Keratinocyte (primary cell): ENCODE results near the gene AGAP1. TPM values are rescaled to one million over a fixed set of nuclear protein-coding genes. Genes with fewer than 3 reads are reported as not detected.

Experiments
- DNase-seq: peaks from one replicate; pipeline ENCODE4 v3.0.0-alpha.2; 2011; ENCODE audit warnings: low read depth, missing footprints, low spot score
- FAIRE-seq: peaks from 2 replicates; lab custom pipeline; 2011; peaks lifted over from hg19 to GRCh38; lab: Jason Lieb, UNC
- H2AFZ ChIP-seq: 2 replicates; pipeline ENCODE4 v1.6.0; 2012; ENCODE audit warnings: low read length, control low read depth, inconsistent platforms; ENCODE audit not compliant: control insufficient read depth
- H3K27ac ChIP-seq: 2 replicates; pipeline ENCODE4 v1.5.1; 2011; ENCODE audit warnings: low read length; ENCODE audit not compliant: control insufficient read depth, insufficient read depth
- H3K27me3 ChIP-seq: 3 replicates; pipeline ENCODE4 v1.6.0; 2011; ENCODE audit warnings: low read length; ENCODE audit not compliant: control insufficient read depth, insufficient read depth; ENCODE audit errors: extremely low read depth
- H3K36me3 ChIP-seq, 2 experiments: 2 replicates in 1 of 2; 3 replicates in 1 of 2; pipeline ENCODE4 v1.5.1; 2011; ENCODE audit warnings: low read length in 2 of 2, mild to moderate bottlenecking in 1 of 2; ENCODE audit not compliant: control insufficient read depth in 2 of 2, insufficient read depth in 2 of 2; ENCODE audit errors: extremely low read depth in 1 of 2
- H3K4me1 ChIP-seq: 3 replicates; pipeline ENCODE4 v1.5.1; 2011; ENCODE audit warnings: low read length; ENCODE audit not compliant: control insufficient read depth, insufficient read depth; ENCODE audit errors: extremely low read depth
- H3K4me2 ChIP-seq: 3 replicates; pipeline ENCODE4 v1.6.0; 2011; ENCODE audit warnings: low read depth, low read length; ENCODE audit not compliant: control insufficient read depth, insufficient read depth; ENCODE audit errors: extremely low read depth
- H3K4me3 ChIP-seq, 3 experiments: fragments of 200-600 bp in 1 of 3; sonication (generic) in 1 of 3; 2 replicates in 2 of 3; 3 replicates in 1 of 3; pipeline ENCODE4 v1.5.1; 2011 to 2016; ENCODE audit warnings: low read length in 3 of 3, mild to moderate bottlenecking in 3 of 3, control low read depth in 2 of 3, inconsistent platforms in 1 of 3, low read depth in 1 of 3, mixed read lengths in 1 of 3, mixed run types in 1 of 3, moderate library complexity in 1 of 3; ENCODE audit not compliant: control insufficient read depth in 2 of 3, insufficient read depth in 2 of 3; ENCODE audit errors: extremely low read depth in 1 of 3
- H3K79me2 ChIP-seq: 2 replicates; pipeline ENCODE4 v1.6.0; 2012; ENCODE audit warnings: low read length; ENCODE audit not compliant: control insufficient read depth, insufficient read depth
- H3K9ac ChIP-seq: 3 replicates; pipeline ENCODE4 v1.6.0; 2011; ENCODE audit warnings: low read length; ENCODE audit not compliant: control insufficient read depth, insufficient read depth; ENCODE audit errors: extremely low read depth
- H3K9me1 ChIP-seq: 3 replicates; pipeline ENCODE4 v1.6.0; 2011; ENCODE audit warnings: low read length; ENCODE audit not compliant: control insufficient read depth, insufficient read depth; ENCODE audit errors: extremely low read depth
- H3K9me3 ChIP-seq: 2 replicates; pipeline ENCODE4 v1.5.1; 2012; ENCODE audit warnings: low read depth, low read length; ENCODE audit not compliant: control insufficient read depth
- H4K20me1 ChIP-seq: 3 replicates; pipeline ENCODE4 v1.6.0; 2011; ENCODE audit warnings: low read length; ENCODE audit not compliant: control insufficient read depth, insufficient read depth; ENCODE audit errors: extremely low read depth
- EZH2 ChIP-seq: IDR thresholded peaks from one replicate; pipeline ENCODE4 v1.6.1; 2012; ENCODE audit warnings: inconsistent platforms, mild to moderate bottlenecking, low read length, moderate library complexity
- dilution Hi-C: fragments of 300-500 bp; cut with MboI; formaldehyde crosslinking; loops from one replicate; pipeline ENCODE4 v1.7.0; 2020; ENCODE audit warnings: low sequenced_read_pairs; ENCODE audit not compliant: extremely low pct_ligation_motif_present
- polyA plus RNA-seq, 5 experiments: library from polyadenylated mRNA; depleted of rRNA in 3 of 5; stranded (reverse) in 3 of 5; stranded (forward) in 1 of 5; unstranded in 1 of 5; fragments of >200 nt; gene quantifications; 1 replicate in 1 of 5; 2 replicates in 3 of 5; 3 replicates in 1 of 5; pipeline versions ENCODE4 v1.2.1 to v1.2.3, GENCODE V29; 2011 to 2012; ENCODE audit warnings: missing spikeins in 2 of 5, low read depth in 1 of 5, low replicate concordance in 1 of 5
- TF ChIP-seq, protein P1 (sequence below), 3 experiments: IDR thresholded peaks in 1 of 3; conservative IDR thresholded peaks in 1 of 3; optimal IDR thresholded peaks in 1 of 3; 2 replicates in 2 of 3; 3 replicates in 1 of 3; pipeline versions ENCODE3 to v1.5.1; 2011; ENCODE audit warnings: low read length in 3 of 3, mild to moderate bottlenecking in 3 of 3, moderate library complexity in 2 of 3, control low read depth in 1 of 3, inconsistent platforms in 1 of 3; ENCODE audit not compliant: insufficient read depth in 2 of 3; ENCODE audit errors: extremely low read depth in 1 of 3

The AGAP1 gene
- polyA plus RNA-seq, 1 donor (not counting 4 experiments of a cell fraction or from before 2014, with no cell fraction given) = 12.6 TPM

DNA sequence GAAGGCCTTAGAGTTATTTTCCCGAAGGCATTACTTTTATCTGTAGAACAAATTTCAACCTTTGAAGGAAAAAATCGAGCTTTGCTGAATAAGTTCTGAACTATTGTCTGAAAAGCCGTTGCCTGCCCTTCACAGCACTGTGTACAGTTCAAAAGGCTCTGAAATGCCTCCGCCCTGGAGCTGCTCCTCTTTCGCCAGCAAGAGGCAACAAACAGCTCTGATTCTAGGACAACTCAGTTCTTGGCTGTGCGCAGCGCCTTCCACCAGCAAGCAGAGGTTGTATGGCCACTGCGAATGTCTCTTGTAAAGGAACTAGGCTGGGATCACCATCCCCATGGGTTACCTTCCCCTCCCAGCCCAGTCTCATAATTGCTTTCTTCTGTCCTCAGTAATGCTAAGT is 365.8 kb downstream of the AGAP1 start:
- no peaks in the 10 kb centered on the region for H3K9me1 ChIP-seq
- H3K9ac ChIP-seq = no peak overlapping the region
- FAIRE-seq (no peak), DNase-seq (no peak)
- no peaks in the 10 kb centered on the region for H3K36me3 ChIP-seq
- H3K79me2 ChIP-seq = no peaks in the 10 kb centered on the region
- dilution Hi-C loops = no loop called here
- TF ChIP-seq EZH2 = no peak
- TF ChIP-seq, protein P1, sequence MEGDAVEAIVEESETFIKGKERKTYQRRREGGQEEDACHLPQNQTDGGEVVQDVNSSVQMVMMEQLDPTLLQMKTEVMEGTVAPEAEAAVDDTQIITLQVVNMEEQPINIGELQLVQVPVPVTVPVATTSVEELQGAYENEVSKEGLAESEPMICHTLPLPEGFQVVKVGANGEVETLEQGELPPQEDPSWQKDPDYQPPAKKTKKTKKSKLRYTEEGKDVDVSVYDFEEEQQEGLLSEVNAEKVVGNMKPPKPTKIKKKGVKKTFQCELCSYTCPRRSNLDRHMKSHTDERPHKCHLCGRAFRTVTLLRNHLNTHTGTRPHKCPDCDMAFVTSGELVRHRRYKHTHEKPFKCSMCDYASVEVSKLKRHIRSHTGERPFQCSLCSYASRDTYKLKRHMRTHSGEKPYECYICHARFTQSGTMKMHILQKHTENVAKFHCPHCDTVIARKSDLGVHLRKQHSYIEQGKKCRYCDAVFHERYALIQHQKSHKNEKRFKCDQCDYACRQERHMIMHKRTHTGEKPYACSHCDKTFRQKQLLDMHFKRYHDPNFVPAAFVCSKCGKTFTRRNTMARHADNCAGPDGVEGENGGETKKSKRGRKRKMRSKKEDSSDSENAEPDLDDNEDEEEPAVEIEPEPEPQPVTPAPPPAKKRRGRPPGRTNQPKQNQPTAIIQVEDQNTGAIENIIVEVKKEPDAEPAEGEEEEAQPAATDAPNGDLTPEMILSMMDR (optimal IDR thresholded peaks at IDR 0.05 in 1 of 3, IDR thresholded peaks at IDR 0.05 in 1 of 3, conservative IDR thresholded peaks at IDR 0.05 in 1 of 3; ENCODE audit: extremely low read depth in 1 of 3, insufficient read depth in 2 of 3, low read length in 3 of 3) = no peak
- no peaks in the 10 kb centered on the region for H3K9me3 ChIP-seq
- H3K27me3 ChIP-seq = no peaks in the 10 kb centered on the region
- no peaks in the 10 kb centered on the region for H4K20me1 ChIP-seq
- H2AFZ ChIP-seq = peak overlapping the region; percentile 72
- H3K4me3 ChIP-seq = peak overlapping the region in 2 of 3 experiments; percentile 4 to 21
- peak overlapping the region; percentile 68 for H3K4me2 ChIP-seq
- H3K4me1 ChIP-seq = peaks cover 19% of the 10 kb centered on the region
- peak overlapping the region; percentile 41 for H3K27ac ChIP-seq

DNA sequence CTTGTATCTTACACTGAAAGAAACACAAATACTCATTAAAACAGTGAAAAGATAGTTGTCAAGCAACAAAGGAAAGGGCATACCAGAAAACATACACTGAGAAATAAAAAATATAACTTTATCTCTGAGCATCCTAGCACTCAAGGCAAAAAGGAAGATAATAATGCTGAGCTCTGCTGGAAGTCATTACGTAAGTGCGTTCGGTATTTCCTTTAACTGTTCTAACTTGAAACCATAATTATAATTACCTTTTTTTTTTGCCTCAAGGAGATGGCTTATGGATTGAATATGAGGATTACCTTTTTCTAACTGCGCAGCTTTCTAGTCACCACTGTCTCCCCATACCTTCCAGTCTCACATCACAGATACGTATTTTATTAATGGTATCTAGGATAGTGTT is 366.3 kb downstream of the AGAP1 start:
- dilution Hi-C loops = no loop called here
- DNase-seq (no peak), FAIRE-seq (no peak)
- peaks cover 19% of the 10 kb centered on the region for H3K4me1 ChIP-seq
- peak overlapping the region; percentile 72 for H2AFZ ChIP-seq
- H3K27ac ChIP-seq = peak overlapping the region; percentile 41
- H3K79me2 ChIP-seq = no peaks in the 10 kb centered on the region
- H4K20me1 ChIP-seq = no peaks in the 10 kb centered on the region
- no peak for TF ChIP-seq EZH2
- TF ChIP-seq, protein P1 (optimal IDR thresholded peaks at IDR 0.05 in 1 of 3, IDR thresholded peaks at IDR 0.05 in 1 of 3, conservative IDR thresholded peaks at IDR 0.05 in 1 of 3; ENCODE audit: extremely low read depth in 1 of 3, insufficient read depth in 2 of 3, low read length in 3 of 3) = no peak
- H3K9ac ChIP-seq = no peak overlapping the region
- H3K9me3 ChIP-seq = no peaks in the 10 kb centered on the region
- H3K4me2 ChIP-seq = peak overlapping the region; percentile 68
- no peaks in the 10 kb centered on the region for H3K9me1 ChIP-seq
- peak overlapping the region in 1 of 3 experiments; percentile 21 for H3K4me3 ChIP-seq
- H3K36me3 ChIP-seq = no peaks in the 10 kb centered on the region
- H3K27me3 ChIP-seq = no peaks in the 10 kb centered on the region
